ENCODE data around the gene MIF4GD.
A peak's percentile ranks its signal among the peaks of the same experiment; 100 is the strongest.
"Not testable (repeated sequence)": the region's sequence is repeated elsewhere in the genome, so short reads cannot be mapped to it uniquely, and the experiment has no call there.

The MIF4GD gene

DNA sequence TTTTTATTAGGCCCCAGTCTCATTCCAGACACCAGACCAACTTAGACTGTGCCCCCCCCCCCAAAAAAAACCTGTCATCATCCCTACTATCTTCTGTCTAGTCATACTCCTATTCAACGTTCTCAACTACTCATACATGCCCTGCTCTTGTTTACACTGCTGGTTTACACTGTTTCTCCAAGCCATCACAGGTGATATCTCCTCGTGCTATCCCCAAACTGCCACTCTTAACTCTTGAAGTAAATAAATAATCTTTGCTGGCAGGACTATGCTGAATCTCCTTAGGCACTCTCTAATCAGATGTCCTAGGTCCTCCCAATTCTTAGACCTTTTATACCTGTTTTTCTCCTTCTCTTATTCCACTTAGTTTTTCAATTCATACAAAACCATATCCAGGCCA is 13.8 kb downstream of the MIF4GD start:
- DNase-seq, result not testable (repeated sequence)

DNA sequence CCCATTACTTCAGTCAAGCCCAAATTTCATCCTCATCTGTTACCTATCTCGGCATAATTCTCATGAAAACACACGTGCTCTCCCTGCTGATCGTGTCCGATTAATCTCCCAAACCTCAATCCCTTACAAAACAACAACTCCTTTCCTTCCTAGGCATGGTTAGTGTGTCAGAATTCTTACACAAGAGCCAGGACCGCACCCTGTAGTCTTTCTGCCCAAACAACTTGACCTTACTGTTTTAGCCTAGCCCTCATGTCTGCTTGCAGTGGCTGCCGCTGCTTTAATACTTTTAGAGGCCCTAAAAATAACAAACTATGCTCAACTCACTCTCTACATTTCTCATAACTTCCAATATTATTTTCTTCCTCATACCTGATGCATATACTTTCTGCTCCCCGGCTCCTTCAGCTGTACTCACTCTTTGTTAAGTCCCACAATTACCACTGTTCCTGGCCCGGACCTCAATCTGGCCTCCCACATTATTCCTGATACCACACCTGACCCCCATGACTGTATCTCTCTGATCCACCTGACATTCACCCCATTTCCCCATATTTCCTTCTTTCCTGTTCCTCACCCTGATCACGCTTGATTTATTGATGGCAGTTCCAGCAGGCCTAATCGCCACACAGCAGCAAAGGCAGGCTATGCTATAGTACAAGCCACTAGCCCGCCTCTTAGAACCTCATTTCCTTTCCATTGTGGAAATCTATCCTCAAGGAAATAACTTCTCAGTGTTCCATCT is 14.9 kb downstream of the MIF4GD start:
- not testable (repeated sequence) for DNase-seq

DNA sequence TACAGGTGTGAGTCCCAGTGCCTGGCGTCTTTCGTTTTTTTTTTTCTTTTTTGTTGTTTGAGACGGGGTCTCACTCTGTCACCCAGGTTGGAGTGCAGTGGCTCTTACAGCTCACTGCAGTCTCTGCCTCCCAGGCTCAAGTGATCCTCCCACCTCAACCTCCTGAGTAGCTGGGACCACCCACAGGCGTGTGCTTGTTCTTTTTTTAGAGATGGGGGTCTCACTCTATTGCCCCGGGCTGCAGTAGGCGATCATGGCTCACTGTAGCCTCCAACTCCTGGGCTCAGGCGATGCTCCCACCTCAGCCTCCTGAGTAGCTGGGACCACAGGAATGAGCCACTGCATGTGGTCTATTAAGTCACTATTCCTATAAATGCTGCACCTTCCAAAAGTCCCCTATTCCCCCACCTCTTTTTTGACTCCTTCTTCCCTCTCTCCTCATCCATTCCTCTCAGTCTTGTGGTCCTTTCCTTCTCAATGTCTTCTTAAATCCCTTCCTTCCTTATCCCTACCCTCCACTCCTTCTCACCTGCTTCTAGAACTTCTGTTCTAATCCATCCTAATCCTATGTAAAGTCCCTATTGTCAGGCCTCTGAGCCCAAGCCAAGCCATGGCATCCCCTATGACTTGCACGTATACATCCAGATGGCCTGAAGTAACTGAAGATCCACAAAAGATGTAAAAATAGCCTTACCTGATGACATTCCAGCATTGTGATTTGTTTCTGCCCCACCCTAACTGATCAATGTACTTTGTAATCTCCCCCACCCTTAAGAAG is 18.8 kb downstream of the MIF4GD start:
- no peak for DNase-seq

DNA sequence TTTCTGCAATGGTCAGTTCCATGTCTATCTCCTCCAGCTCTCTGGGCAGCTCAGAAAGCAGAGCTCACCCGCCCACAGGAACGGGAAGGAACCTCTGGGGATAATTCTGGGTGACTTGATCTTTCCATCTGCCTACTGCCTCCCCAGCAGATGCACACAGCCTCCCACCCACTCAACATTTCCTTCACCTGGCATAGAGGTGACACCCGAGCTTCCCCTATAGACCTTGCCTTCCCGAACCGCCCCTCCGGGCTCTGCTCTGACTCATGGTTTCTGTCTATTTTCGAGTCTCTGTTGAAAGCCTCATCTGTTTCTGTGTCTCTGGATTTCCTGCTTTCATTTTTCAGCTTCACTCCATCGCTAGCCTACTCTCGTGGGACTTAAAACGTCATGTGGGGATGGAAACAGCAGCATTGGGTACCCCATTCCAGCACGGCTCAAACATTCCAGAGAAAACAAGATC is 21.0 kb downstream of the MIF4GD start:
- DNase-seq, result peak; percentile 31 to 53

DNA sequence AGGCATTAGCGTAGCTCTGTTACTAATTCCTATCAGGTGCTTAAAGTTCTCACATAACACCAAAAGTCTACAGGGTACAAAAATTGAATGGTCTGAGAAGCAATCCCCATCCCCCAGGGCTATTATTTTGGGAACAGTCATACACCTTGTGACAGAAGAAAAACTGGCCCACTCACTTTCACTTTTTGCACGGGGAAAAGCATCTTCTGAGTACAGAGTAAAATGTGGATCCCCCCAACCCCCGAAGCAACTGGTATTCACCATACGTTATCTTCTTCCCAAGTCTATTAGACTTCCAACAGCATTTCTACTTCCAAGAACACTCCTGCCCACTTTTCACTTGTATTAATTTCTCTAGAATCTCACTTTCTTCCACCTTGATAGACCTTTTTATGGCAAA is 21.5 kb downstream of the MIF4GD start:
- DNase-seq, result no peak

DNA sequence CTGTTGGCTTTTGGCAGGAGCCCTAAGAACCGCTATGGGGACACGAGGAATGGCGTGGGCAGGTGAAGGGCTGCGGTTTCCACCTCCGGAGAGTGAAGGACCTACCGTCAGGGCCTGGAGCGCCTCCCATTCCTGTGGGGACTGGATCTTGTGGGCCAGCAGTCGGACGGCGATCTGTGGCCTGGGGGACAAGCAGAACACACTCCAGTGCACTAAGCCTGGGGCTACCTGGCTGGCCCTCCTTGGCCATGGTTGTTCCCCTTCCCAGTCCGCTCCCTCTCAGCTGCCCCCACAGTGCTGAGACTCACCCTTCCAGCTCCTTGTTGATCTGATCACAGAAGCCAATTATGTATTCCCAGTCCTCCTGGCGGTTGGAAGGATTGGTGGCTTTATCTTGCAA is 24.6 kb downstream of the MIF4GD start:
- DNase-seq, result no peak

DNA sequence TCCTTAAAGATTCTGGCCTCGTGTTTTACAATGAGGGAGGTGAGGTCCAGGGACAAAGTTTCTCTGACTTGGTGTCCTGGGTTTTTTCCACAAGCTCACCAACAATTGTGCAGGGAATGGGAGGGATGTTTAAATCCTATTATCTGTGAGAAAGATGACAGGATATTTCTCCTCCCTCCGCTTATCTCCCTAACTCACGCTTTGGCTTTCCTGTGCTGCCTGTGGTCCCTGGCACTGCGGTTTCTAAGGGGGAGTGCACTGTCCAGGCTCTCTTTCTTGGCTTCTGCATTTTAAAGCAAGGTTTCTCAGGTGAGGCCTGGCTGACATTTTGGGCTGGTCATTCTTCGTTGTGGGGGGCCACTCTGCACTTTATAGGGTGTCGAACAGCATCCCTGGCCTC is 26.0 kb downstream of the MIF4GD start:
- DNase-seq, result no peak

DNA sequence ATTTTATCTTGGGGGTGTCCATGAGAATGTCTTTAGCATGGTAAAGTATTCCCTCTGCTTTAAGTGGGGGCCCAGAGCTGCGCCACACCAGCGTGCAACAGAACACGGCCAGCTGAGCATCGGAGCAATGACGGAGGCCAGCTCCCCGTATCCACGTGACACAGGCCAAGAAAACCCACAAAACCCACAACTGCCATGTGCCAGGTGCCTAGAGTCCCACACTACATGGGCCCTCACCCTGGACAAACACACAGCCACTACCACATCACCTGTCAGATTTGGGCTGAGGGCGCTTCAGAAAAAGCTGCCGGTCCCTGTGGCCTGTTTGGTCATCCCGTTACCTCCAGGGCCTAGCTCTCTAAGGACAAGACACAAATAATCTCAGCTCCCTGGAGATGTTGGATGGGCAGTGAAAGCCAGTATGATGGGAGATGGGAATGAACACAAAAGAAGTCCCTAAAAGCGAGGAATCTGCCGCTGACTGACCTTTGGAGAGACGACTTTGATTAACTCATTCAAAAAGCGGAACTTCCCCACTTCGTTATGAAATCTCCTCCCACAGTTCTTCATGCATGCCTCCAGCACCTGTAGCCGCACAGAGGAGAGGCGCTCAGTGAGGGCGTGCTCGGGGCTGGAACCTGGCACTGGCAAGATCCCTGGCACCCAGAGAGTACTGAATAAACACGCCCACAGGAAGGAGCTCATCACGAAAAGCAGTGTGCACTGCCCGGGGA is 26.7 kb downstream of the MIF4GD start:
- peak; percentile 14 to 38 for DNase-seq

DNA sequence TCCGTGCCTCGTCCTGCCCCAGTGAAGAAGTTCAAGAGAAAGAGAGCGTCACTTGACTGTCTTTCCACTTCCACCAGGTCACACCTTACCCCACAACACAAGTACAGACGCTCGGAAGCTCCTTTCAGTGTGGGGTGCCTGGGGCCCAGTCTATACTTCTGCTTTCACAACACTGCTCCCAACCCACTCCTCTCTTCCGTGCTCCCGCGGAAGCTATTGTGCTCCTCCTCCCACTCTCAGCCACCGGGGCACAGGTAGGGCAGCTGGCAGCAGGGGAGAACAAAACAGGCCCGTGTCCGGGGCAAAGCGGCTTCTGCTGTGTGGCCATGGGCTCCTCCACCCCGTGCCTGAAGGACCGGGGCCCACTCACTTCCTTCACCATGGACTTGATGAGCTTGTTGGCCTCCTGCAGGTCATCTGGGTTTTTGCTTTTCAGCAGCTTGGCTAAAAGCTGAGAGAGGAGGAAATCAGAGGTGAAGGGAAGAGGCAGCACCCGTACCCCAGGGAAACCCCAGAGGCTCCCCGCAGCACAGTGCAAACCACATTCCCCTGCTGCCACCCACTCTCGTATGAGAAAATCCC is 28.5 kb downstream of the MIF4GD start:
- DNase-seq, result peak; percentile 48 to 63

DNA sequence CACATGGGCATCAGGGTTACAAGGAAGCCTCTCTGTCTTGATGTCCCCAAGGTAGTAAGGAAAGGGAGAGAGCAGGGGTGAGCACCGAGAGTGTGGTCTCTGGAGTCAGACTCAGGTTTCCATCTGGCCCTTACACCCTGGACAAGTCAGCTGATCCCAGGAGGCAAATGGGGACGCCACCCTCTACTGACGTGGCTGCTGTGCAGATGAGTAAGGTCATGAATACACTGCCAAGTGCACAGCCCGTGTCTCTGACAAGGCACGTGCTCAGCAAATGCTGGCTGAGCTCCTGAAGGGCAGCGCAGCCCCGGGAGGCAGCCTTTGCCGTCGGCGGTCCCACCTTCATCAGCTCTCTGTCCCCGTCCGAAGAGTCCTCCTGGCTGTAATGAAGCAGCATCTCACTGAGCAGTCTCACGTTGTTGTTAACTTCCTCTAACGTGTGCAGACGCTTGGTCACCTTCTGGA is 29.0 kb downstream of the MIF4GD start:
- peak in 1 of 2 donors; percentile 22 for DNase-seq

DNA sequence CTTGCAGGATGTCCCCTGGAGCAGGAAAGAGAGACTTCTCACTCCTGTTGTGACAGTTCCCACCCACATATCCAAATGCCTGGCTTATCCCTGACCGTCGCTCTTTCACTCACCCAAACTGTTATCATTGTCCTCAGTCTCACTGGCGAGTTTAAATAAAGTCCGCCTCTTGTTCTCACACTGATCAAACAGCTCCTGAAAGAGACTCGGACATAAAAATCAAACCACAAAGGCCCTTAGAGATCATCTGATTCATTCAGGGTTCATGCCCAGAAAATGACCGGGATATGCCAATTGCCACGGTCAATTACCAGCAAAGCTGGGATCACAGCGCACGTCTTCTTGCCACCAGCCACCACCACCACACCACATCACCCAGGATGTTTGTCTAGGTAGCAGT is 29.5 kb downstream of the MIF4GD start:
- DNase-seq, result no peak

DNA sequence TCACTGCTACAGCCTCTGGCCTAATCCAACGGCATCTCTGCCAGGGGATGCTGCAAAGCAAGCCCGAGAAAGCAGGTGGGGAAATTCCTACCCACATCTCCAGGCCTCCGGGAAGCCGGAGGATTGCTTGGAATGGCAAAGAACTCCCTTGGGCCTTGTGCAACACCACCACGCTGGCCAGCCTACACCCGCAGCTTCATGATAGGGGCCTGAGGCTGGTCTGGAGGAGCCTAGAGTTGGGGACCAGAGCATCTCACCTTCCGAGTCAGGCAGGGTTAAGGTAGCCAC is 29.9 kb downstream of the MIF4GD start:
- DNase-seq, result no peak

DNA sequence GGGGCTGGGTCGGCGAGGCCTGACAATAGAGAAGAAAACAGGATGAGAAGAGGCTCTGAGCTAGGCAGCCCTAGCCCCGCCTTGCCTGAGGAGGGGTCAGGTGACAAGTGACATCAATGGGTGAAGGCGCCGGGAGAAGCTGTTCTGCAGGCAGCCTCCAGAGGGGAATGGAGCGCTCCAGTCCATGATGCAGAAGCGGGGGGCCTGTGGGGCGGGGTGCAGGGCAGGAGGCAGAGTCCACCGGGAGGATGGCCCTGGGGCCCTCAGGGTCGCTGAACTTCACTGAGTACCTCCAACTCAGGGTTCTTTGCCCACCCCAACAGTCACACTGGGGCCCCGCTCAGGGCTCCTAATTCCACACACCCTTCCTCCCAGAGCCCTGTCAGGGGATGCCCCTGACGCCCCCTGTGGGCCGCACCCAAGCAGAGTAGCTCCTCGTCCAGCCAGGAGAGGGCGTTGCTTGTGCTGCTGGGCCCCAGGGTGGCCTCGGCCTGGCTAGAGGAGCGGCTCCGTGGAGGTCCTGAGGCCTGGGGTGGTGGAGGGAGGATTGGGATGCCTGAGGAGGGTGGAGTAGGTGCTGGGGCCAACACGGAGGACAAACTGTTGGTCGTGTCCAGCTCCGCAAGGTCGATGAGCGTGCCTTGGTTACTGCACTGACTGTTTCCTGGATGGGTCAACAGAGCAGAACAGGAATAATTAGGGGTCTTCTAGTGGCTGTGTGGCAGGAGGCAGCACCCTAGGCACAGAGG is 30.5 kb downstream of the MIF4GD start:
- peak in 1 of 2 donors; percentile 19 for DNase-seq

DNA sequence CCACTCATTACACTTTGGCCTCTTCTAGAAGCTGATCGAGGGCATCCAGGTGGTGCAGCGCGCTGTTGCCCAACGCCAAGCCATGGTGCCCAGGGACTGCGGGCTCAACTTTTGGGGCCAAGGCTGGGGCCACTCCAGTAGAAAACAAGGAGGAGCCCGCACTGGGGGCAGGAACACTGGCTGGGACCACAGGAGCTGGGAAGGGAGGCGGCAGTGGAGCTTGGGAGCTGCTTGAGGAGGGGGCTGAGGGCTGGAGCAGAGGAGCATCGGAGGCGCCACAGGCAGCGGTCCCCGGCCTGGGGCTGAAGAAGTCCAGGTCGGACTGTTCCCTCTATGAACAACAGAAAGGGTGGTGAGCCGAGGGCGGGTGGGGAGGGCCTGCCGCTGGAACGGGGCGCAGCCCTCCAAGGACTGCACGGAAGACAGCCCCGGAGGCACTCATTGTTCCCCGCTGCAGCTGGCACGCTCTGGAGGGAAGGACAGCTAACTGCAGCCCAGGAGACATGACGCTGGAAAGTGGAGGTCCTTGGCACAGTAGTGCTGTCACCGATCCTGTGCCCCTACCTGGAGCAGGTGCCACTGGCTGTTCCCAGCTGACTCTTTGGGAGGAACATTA is 31.1 kb downstream of the MIF4GD start:
- no peak for DNase-seq

DNA sequence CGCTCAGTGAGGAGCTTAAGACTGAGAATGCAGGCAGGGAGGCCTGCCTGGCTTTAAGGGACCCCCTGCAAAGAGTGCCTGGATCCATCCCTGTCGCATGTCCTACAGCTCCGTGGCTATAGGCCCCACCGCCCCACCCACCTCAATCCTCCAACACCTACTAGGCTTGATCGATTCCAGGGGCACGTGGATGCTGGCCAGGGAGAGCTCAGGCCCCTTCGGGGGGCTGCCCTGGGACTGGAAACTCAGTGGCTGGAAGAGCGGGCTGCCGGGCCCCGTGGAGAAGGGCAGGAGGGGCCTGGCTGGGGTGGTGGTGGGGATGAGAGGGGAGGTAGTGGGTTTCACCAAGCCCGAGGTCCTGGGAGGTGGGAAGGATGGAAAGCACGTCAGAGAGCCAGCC is 31.8 kb downstream of the MIF4GD start:
- DNase-seq, result no peak

DNA sequence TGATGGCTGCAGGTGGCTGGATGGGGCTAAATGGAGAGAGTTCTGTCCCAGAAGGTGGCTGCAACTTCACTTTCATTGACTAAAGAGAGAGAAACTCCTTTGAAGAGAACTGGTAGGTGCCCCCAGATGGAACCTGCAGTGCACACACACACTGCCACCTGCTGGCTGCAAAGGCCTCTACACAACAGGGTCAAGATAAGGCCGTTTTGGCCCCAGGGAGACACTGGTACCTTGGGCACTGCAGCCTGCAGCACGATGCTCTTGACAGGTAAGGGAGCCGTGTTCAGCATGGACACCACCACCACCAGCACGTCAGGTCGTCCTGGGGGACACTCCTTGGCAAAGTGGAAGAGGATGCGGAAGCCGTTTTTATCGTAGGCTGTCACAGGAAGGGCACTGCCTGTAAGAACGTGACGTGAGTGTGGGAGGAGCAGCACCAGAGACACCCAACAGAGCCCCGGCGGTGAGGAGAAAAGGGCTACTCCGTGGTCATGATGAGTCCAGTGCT is 32.3 kb downstream of the MIF4GD start:
- peak; percentile 67 to 71 for DNase-seq

DNA sequence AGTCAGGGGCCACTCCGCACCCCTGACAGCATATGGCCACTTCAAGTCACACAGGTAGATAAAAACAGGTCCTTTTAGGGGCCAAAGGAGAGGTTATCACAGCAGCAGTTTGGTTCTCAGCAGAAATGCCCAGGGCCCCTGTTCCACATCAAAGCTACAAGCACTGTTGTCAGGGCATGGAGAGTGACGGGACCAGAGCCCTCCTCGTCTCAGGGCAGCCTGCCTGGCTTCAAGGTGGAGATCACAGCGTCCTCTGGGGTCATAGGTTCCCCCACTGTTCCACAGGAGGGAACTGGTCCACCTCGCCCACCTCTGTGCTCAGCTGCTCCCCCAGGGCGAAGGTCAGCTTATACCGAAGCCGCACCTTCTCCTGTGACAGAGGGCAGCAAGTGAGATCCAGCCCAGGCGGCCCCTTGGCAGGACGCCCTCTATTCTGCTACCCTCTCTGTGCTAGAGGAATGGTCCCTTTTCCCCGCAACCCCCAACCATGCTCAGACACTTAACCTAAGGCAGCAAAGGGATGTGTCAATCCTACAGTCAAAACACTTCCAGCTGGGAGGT is 32.9 kb downstream of the MIF4GD start:
- no peak for DNase-seq

DNA sequence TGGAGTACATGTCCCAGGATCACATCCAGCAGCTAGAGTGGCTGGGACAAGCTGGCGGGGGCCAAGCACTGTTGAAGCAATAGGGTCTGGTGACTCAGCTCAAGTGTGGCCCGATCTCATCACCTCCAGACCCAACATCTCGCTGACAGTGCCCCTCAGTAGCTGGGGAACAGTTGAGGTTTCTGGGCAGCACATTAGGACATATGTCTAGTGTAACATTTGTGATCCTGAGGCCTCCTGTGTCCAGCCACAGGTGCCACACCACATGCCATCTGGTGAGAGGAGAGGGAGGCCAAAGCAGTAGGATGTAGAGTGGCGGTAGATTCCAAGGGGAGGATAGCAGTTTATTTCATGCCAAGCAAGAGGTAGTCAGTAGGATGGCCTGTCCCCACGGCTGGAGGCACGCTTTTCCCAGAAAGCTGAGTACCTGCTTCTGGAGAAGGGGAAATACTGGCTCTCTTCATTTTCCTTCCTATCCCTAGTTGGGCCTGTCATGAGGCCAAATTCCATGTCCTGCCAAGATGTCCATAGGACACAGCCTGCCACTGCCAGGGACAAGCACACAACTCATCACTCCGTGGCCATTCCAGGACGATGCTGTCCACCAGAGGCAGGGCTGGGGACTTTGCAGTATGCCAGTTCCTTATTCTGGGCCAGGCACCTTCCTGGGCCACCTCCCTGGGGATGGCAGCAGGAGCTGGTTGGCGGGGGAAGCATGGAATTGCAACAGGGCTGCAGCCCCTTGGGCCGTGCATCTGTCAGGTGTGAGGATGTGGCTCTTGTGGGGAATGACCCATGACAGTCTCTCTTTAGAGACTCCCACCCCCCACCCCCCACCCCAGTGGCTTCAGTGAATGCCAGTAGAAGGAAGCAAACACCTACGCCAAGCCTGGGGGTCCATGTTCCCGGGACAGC is 33.7 kb downstream of the MIF4GD start:
- no peak for DNase-seq

DNA sequence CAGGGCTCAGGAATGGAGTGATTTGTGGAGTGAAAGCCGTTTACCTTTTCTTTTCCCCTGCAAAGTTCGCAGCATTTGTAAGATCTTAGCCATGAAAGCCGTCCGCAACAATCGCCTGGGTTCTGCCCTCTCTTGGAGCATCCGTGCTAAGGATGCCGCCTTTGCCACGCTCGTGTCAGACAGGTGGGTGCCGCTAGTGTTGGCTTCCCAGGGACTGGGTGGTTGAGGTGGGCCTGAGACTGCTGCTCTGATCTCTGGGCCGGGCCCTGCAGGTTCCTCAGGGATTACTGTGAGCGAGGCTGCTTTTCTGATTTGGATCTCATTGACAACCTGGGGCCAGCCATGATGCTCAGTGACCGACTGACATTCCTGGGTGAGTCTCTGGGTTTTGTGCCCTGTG is 38.2 kb downstream of the MIF4GD start:
- DNase-seq, result no peak

DNA sequence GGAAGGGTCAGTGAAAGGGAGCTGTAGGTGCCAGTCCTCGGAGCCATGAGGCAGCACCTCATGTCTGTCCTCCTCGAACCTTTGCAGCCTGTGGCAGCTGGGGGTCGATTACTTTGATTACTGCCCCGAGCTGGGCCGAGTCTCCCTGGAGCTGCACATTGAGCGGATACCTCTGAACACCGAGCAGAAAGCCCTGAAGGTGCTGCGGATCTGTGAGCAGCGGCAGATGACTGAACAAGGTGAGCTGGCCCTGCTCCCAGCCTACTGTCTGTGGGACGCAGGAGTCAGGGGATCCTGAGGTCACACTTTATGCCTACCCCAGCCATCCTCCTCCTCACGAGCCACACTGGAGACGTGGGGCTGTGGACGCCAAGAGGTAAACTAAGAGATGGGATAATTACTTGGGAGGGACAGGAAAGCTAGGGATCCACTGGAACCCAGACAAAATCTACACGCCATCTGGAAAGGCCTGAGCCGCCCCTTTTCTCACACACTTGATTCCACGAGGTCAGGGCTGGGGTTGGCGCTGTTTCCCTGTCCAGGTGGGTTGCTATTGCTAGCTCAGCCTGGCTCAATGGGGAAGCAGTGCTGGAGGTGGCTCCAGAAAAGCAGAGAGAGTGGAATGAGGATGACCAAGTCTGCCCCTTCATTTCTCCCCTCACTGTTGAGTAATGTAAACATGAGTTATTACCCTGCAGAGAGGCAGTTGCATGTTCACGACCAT is 39.1 kb downstream of the MIF4GD start:
- DNase-seq, result no peak
